RWPE1 (cell line): ENCODE data around the gene CERKL.

Experiments
- CTCF ChIA-PET: fragments of 350-600 bp; sonication (Branson Sonifier 250); formaldehyde crosslinking; extraction: SDS; loops from one replicate; lab custom pipeline; 2021; lab: Yijun Ruan, JAX
- POLR2A ChIA-PET: fragments of 400-600 bp; formaldehyde crosslinking; extraction: SDS; loops from one replicate; lab custom pipeline; 2020; ENCODE audit warnings: antibody characterized with exemption; ENCODE audit not compliant: low non-redundant PET; lab: Yijun Ruan, JAX
- DNase-seq: peaks from one replicate; pipeline ENCODE4 v3.0.0; 2012; ENCODE audit warnings: low spot score
- H3K27ac ChIP-seq: fragments of 450-650 bp; 2 replicates; pipeline ENCODE4 v1.5.1; 2017
- TF ChIP-seq, protein P1 (sequence below): fragments of 450-650 bp; conservative IDR thresholded peaks from 2 replicates; pipeline ENCODE4 v1.5.1; 2017; ENCODE audit warnings: low read depth, mild to moderate bottlenecking

CERKL gene

DNA sequence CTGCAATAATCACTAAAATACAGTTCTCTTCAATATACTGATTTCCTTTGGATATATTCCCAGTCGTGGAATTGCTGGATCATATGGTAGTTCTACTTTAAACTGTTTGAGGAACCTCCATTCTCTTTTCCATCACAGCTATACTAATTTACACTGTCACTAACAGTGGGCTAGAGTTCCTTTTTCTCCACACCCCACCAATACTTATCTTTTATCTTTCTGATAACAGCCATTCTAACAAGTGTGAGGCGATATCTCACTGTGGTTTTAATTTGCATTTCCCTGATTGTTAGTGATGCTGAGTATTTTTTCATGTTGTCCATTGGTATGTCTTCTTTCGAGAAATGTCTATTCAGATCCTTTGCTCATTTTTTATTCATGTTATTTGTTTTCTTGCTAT lies 68.4 kb downstream of the CERKL start:
- CTCF ChIA-PET, result no interaction called here
- TF ChIP-seq, protein P1, sequence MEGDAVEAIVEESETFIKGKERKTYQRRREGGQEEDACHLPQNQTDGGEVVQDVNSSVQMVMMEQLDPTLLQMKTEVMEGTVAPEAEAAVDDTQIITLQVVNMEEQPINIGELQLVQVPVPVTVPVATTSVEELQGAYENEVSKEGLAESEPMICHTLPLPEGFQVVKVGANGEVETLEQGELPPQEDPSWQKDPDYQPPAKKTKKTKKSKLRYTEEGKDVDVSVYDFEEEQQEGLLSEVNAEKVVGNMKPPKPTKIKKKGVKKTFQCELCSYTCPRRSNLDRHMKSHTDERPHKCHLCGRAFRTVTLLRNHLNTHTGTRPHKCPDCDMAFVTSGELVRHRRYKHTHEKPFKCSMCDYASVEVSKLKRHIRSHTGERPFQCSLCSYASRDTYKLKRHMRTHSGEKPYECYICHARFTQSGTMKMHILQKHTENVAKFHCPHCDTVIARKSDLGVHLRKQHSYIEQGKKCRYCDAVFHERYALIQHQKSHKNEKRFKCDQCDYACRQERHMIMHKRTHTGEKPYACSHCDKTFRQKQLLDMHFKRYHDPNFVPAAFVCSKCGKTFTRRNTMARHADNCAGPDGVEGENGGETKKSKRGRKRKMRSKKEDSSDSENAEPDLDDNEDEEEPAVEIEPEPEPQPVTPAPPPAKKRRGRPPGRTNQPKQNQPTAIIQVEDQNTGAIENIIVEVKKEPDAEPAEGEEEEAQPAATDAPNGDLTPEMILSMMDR, result no peak
- DNase-seq, result no peak
- H3K27ac ChIP-seq, result no peak overlapping the region
- POLR2A ChIA-PET, result no interaction called here

DNA sequence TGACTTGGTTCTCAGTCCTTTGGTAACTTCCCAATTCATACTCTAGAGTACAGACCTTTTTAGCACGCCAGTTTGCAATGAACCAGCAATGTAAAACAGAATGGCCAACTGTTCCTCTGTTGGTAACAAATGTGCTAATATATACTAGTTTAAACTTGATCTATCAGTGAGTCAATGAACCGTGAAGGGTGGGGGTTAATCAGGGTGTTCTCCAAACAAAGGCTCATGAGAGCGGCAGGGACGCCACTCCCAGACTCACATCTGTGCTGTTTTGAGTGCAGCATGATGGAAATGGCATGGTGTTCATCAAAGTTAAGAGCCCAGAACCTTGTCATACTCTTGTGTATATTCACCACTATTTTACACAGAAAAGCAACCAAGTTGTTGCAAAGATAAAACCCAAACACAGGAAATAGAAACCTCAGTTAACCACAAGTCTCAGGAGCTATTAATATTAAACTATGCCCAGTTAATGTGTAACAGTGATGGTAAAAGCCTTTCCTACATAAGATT lies 70.3 kb downstream of the CERKL start:
- TF ChIP-seq, protein P1, result no peak
- CTCF ChIA-PET, result interaction anchor here (0.6 kb wide), 2 partner anchors 129 to 155 kb away, joined by 3 read pairs; no protein-coding TSS in a partner anchor

DNA sequence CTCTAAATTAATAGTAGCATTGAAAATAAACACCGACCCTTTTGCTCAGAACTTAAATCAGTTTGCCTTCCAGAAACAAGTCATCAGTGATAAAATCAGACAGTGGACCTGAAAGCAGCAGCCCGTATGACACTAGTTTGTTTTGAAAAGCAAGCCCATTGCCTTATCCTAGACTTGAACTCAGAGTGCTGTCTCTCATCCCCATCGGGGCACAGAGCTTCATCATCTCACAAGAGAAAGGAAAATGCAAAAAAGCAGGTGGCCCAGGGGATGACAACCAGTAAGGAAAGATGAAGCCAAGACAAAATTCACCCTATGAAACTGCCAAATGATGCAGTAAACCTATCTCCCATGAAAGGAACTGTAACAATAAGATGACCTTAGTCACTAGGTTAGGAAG lies 71.2 kb downstream of the CERKL start:
- H3K27ac ChIP-seq, result no peak overlapping the region
- DNase-seq, result no peak
- ChIA-PET CTCF (interaction anchor here (0.6 kb wide), 2 partner anchors 13 to 130 kb away, joined by 3 read pairs; no protein-coding TSS in a partner anchor), POLR2A (no interaction called here)
- TF ChIP-seq, protein P1, result no peak

More for the DNA sequence above, 70.3 kb downstream of the CERKL start:
- DNase-seq, result peak; percentile 33
- no peak overlapping the region for H3K27ac ChIP-seq
- POLR2A ChIA-PET, result no interaction called here

DNA sequence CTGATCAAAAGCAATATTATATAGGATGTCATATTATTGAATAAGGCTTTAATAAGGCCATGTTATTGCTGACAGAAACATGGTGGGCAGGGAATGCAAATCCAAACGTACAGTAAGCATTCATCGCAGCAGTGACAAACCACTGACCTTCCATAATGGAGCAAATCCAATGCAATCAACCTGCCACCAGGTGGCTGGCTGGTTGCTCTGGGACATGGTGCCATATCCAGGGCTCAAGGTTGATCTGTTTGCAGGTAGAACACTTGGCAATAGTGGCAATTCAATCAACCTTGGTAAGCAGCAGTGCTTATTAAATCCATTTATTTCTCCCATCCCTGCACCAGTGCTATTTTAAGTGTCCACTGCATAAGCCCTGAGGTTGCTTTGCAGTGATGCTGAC lies 75.4 kb downstream of the CERKL start:
- CTCF ChIA-PET, result no interaction called here
- H3K27ac ChIP-seq, result no peak overlapping the region
- POLR2A ChIA-PET, result no interaction called here
- no peak for DNase-seq
- TF ChIP-seq, protein P1, result no peak

DNA sequence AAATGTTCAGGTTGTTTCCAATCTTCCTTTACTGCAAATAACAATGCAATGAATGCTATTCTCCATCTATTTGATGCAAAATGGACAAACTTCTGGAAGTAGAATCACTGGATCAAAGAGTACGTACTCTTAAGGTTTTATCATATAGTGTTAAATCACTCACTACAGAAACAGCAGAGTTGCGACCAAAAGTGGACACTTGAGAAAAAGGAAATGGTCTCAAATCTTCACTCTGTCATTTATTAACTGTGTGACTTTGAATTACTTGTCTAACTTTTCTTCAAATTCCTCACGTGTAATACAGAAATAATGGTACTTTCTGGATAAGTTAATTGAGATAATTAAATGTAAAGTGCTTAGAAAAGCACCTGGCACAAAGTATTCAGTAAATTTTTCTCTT lies 78.1 kb downstream of the CERKL start:
- no peak overlapping the region for H3K27ac ChIP-seq
- TF ChIP-seq, protein P1, result no peak
- CTCF ChIA-PET, result no interaction called here
- POLR2A ChIA-PET, result no interaction called here
- DNase-seq, result no peak

DNA sequence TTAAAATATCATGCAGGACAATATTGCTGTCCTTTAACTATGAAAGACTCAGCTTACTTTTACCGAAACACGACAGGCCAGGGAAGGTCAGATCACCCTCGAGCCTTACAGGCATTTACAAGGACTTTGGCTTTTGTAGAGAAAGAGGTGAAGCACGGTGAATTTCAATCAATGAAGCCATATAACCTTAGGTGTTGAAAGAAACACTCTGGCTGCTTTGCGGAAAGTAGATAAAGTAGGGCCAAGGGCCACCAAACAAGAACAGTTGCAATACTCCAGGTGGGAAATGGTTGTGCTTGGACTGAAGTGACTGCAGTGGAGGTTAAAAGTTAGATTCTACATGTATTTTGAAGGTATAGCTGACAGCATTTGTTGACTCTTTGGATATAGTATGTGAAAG lies 80.5 kb downstream of the CERKL start:
- POLR2A ChIA-PET, result no interaction called here
- TF ChIP-seq, protein P1, result no peak
- DNase-seq, result no peak
- no peak overlapping the region for H3K27ac ChIP-seq
- CTCF ChIA-PET, result interaction anchor here (1.0 to 1.5 kb wide), 2 partner anchors 139 to 501 kb away, joined by 4 to 5 read pairs; no protein-coding TSS in a partner anchor
